GM12865 (cell line): ENCODE results near the gene GNMT.
"Not testable (repeated sequence)": the region's sequence is repeated elsewhere in the genome, so short reads cannot be mapped to it uniquely, and the experiment has no call there.

Source experiments
- DNase-seq: peaks from one replicate; pipeline ENCODE4 v3.0.0; 2010; ENCODE audit warnings: low read depth
- H3K4me3 ChIP-seq: 2 replicates; pipeline ENCODE4 v1.5.1; 2011; ENCODE audit warnings: mild to moderate bottlenecking, low read depth, low read length, control low read depth
- CTCF ChIP-seq: IDR thresholded peaks from 2 replicates; pipeline ENCODE4 v1.5.1; 2011; ENCODE audit warnings: low read length, control low read depth, low read depth, inconsistent platforms; ENCODE audit not compliant: insufficient read depth; ENCODE audit errors: missing control alignments

The GNMT gene

DNA sequence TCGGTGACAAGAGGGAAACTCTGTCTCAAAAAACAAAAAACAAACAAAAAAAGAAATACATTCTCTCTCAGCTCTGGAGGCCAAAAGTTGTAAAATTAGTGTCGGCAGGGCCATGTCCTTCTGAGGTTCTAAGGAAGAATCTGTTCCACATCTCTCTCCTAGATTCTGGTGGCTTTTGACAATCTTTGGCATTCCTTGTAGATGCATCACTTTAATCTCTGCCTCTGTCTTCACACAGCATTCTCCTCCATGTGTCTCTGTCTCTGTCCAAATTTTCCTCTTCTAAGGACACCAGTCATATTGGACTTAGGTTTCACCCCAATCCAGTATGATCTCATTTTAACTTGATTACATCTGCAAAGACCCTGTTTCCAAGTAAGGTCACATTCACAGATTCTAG lies 32.9 kb downstream of the GNMT start:
- H3K4me3 ChIP-seq: no peak overlapping the region
- no peak for DNase-seq
- no peak for TF ChIP-seq CTCF

GRCh38 chr6:42996513-42996912 lies 36.0 kb downstream of the GNMT start:
- no peak for TF ChIP-seq CTCF
- no peak for DNase-seq
- H3K4me3 ChIP-seq: no peak overlapping the region

GRCh38 chr6:42998205-42998604 lies 37.7 kb downstream of the GNMT start:
- DNase-seq, H3K4me3 ChIP-seq: not testable (repeated sequence)

DNA sequence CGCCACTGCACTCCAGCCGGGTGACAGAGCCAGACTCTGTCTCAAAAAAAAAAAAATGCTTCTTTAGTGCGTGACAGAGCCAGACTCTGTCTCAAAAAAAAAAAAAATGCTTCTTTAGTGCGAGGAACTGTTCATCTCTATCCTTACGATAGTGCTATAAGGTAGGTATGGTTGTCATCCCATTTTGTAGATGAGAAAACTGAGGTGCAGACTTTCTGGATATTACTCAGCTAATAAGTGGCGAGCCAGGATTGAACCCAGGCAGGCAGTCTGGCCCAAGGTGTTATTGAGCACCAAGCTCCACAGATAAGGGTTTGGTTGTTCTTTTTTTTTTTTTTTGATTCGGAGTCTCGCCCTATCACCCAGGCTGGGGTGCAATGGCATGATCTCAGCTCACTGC lies 41.3 kb downstream of the GNMT start:
- DNase-seq: no peak
- no peak overlapping the region for H3K4me3 ChIP-seq
- TF ChIP-seq CTCF: no peak

GRCh38 chr6:43005844-43006243 lies 45.3 kb downstream of the GNMT start:
- no peak overlapping the region for H3K4me3 ChIP-seq
- TF ChIP-seq CTCF: no peak
- DNase-seq: no peak

GRCh38 chr6:43006251-43006650 lies 45.7 kb downstream of the GNMT start:
- H3K4me3 ChIP-seq: no peak overlapping the region
- TF ChIP-seq CTCF: no peak
- no peak for DNase-seq

- H3K4me3 ChIP-seq: no peak overlapping the region
- TF ChIP-seq CTCF: no peak
Observed at GRCh38 chr6:43007126-43007525, 46.6 kb downstream of the GNMT start.

GRCh38 chr6:43009124-43009523 lies 48.6 kb downstream of the GNMT start:
- H3K4me3 ChIP-seq: no peak overlapping the region
- peak; percentile 46 for TF ChIP-seq CTCF
- peak; percentile 57 for DNase-seq

More at GRCh38 chr6:43007126-43007525, 46.6 kb downstream of the GNMT start:
- DNase-seq: no peak
